Spleen (tissue), 7 donors: ENCODE measurements around the gene INSL4.

Experiments used
- CTCF ChIP-seq, 11 experiments: fragments of 200-600 bp in 7 of 11; fragments of 450-650 bp in 4 of 11; sonication (generic) in 4 of 11; IDR thresholded peaks in 8 of 11; conservative IDR thresholded peaks in 3 of 11; 1 replicate in 7 of 11; 2 replicates in 4 of 11; pipeline versions ENCODE4 v1.4.0 to v1.8.0; 2016 to 2021; ENCODE audit warnings: antibody characterized with exemption in 11 of 11, inconsistent platforms in 4 of 11, mild to moderate bottlenecking in 1 of 11
- POLR2A ChIP-seq, 3 donors: fragments of 450-650 bp; IDR thresholded peaks; one replicate each; pipeline ENCODE4 v1.5.1; 2017; ENCODE audit warnings: antibody characterized with exemption in 3 of 3, mild to moderate bottlenecking in 1 of 3
- POLR2AphosphoS5 ChIP-seq, 3 donors: sonication (generic); formaldehyde crosslinking; IDR thresholded peaks; one replicate each; pipeline ENCODE4 v1.5.1; 2017; ENCODE audit warnings: antibody characterized with exemption in 3 of 3
- donor health status: DM: no; HTN: no; CAD: no; lungs with moderate emphysema.
- donor health status: DM: no; HTN: no; CAD: no.
- donor health status: DM: no; HTN: no; CAD: no.

- TF ChIP-seq CTCF (IDR thresholded peaks at IDR 0.05 in 8 of 11, conservative IDR thresholded peaks at IDR 0.05 in 3 of 11) (peak; percentile 62 to 86 (median 72)), POLR2AphosphoS5 (IDR thresholded peaks at IDR 0.05) (no peak), POLR2A (IDR thresholded peaks at IDR 0.05) (no peak)
These were observed 44.6 kb upstream of the INSL4 start for GRCh38 chr9:5186416-5187169.
